K562 (cell line): ENCODE measurements around the gene LPIN1.

Experiments used
- ESRRA ChIP-seq: fragments of 450-650 bp; IDR thresholded peaks from 2 replicates; pipeline ENCODE4 v1.6.1; 2014; ENCODE audit warnings: low read depth, mild to moderate bottlenecking, moderate library complexity, borderline replicate concordance
- HDAC6 ChIP-seq: IDR thresholded peaks from 2 replicates; pipeline ENCODE4 v1.6.1; 2012; ENCODE audit warnings: low read depth, mild to moderate bottlenecking, control low read depth, inconsistent platforms, low read length, moderate library complexity
- MYNN ChIP-seq, 2 experiments: sonication (generic); formaldehyde crosslinking in 1 of 2; IDR thresholded peaks; 2 replicates each; pipeline versions ENCODE4 v1.5.0 to v1.6.1; 2016 to 2020; ENCODE audit warnings: antibody characterized with exemption in 1 of 2, missing genetic modification reagents in 1 of 2
- POLR2A ChIP-seq: fragments of 450-650 bp; conservative IDR thresholded peaks from 2 replicates; pipeline ENCODE4 v1.6.1; 2016

GRCh38 chr2:11777066-11777782 lies 30.8 kb downstream of the LPIN1 start:
- TF ChIP-seq POLR2A = no peak
- TF ChIP-seq ESRRA = no peak
- TF ChIP-seq HDAC6 = no peak
- TF ChIP-seq MYNN (IDR thresholded peaks at IDR 0.05) = no peak
- TF ChIP-seq MYNN (CRISPR knock-in tag; IDR thresholded peaks at IDR 0.05) = no peak
